22Rv1 (cell line): ENCODE results near the gene GRB7.

Experiments used
- ZFX ChIP-seq: fragments of 450-650 bp; IDR thresholded peaks from 2 replicates; pipeline ENCODE4 v1.6.1; 2017; ENCODE audit warnings: antibody characterized with exemption, borderline replicate concordance
- TF ChIP-seq, protein P1 (sequence below): fragments of 450-650 bp; IDR thresholded peaks from 2 replicates; pipeline ENCODE4 v1.5.1; 2017; ENCODE audit warnings: mild to moderate bottlenecking

GRCh38 chr17:39751016-39751543 lies 13.3 kb downstream of the GRB7 start:
- TF ChIP-seq, protein P1, sequence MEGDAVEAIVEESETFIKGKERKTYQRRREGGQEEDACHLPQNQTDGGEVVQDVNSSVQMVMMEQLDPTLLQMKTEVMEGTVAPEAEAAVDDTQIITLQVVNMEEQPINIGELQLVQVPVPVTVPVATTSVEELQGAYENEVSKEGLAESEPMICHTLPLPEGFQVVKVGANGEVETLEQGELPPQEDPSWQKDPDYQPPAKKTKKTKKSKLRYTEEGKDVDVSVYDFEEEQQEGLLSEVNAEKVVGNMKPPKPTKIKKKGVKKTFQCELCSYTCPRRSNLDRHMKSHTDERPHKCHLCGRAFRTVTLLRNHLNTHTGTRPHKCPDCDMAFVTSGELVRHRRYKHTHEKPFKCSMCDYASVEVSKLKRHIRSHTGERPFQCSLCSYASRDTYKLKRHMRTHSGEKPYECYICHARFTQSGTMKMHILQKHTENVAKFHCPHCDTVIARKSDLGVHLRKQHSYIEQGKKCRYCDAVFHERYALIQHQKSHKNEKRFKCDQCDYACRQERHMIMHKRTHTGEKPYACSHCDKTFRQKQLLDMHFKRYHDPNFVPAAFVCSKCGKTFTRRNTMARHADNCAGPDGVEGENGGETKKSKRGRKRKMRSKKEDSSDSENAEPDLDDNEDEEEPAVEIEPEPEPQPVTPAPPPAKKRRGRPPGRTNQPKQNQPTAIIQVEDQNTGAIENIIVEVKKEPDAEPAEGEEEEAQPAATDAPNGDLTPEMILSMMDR = no peak
- TF ChIP-seq ZFX = no peak
